IMR-90 (cell line): ENCODE measurements around the gene FARS2. TPM values are rescaled to one million over a fixed set of nuclear protein-coding genes. Genes with fewer than 3 reads are reported as not detected.

Source experiments
- ATAC-seq: fragments of 200-7000 bp; cut with Tn5 transposase; 2 replicates; pipeline ENCODE4 v1.9.1; 2020; ENCODE audit warnings: low read depth, mild to moderate bottlenecking, moderate library complexity
- BruUV-seq: library from RNA; stranded (reverse); fragments of 400-500 nt; replicated peaks from 2 replicates; lab custom pipeline; 2021; lab: Mats Ljungman, UMichigan
- CTCF ChIA-PET: fragments of 300-600 bp; formaldehyde crosslinking; extraction: SDS; loops from one replicate; lab custom pipeline; 2021; ENCODE audit warnings: antibody characterized with exemption; lab: Yijun Ruan, JAX
- POLR2A ChIA-PET: fragments of 300-600 bp; sonication (Branson Sonifier 250); formaldehyde crosslinking; loops from one replicate; lab custom pipeline; 2022; ENCODE audit warnings: antibody characterized with exemption; ENCODE audit not compliant: unreplicated experiment; lab: Charles Lee
- DNase-seq: peaks from one replicate; pipeline ENCODE4 v3.0.0; 2013
- H2AFZ ChIP-seq: replicated peaks from 2 replicates; pipeline ENCODE3; 2013; ENCODE audit warnings: low read length, mild to moderate bottlenecking; ENCODE audit not compliant: poor library complexity
- H2AK5ac ChIP-seq: 2 replicates; pipeline ENCODE4 v1.6.1; 2013; ENCODE audit warnings: low read depth, low read length, inconsistent platforms
- H2AK9ac ChIP-seq: replicated peaks from 2 replicates; pipeline ENCODE3; 2013; ENCODE audit warnings: mild to moderate bottlenecking, low read depth, low read length, moderate library complexity; ENCODE audit not compliant: poor library complexity
- H2BK120ac ChIP-seq: 2 replicates; pipeline ENCODE4 v1.6.1; 2013; ENCODE audit warnings: low read depth, low read length, inconsistent platforms
- H2BK15ac ChIP-seq: 3 replicates; pipeline ENCODE4 v1.6.1; 2013; ENCODE audit warnings: low read depth, low read length, inconsistent platforms
- H2BK20ac ChIP-seq: 2 replicates; pipeline ENCODE4 v1.6.1; 2013; ENCODE audit warnings: low read depth, mild to moderate bottlenecking, inconsistent platforms, low read length, moderate library complexity
- H2BK5ac ChIP-seq: 2 replicates; pipeline ENCODE4 v1.6.1; 2013; ENCODE audit warnings: mild to moderate bottlenecking, low read depth, low read length, inconsistent platforms; ENCODE audit not compliant: poor library complexity, severe bottlenecking
- H3K14ac ChIP-seq: replicated peaks from 2 replicates; pipeline ENCODE4 v1.6.1; 2013; ENCODE audit warnings: low read depth, low read length, inconsistent platforms
- H3K18ac ChIP-seq: 2 replicates; pipeline ENCODE4 v1.6.1; 2013; ENCODE audit warnings: low read depth, low read length, control low read depth
- H3K23ac ChIP-seq: 2 replicates; pipeline ENCODE4 v1.6.1; 2013; ENCODE audit warnings: low read depth, low read length, inconsistent platforms
- H3K27ac ChIP-seq: 2 replicates; pipeline ENCODE4 v1.5.1; 2013; ENCODE audit warnings: mild to moderate bottlenecking, control low read depth, low read length; ENCODE audit not compliant: insufficient read depth
- H3K27me3 ChIP-seq: 2 replicates; pipeline ENCODE4 v1.6.1; 2013; ENCODE audit warnings: low read length; ENCODE audit not compliant: control insufficient read depth, insufficient read depth
- H3K36me3 ChIP-seq: 2 replicates; pipeline ENCODE4 v1.6.1; 2013; ENCODE audit warnings: low read length, mixed read lengths; ENCODE audit not compliant: control insufficient read depth, insufficient read depth
- H3K4ac ChIP-seq: 2 replicates; pipeline ENCODE4 v1.6.1; 2013; ENCODE audit warnings: low read depth, low read length, inconsistent platforms
- H3K4me1 ChIP-seq: 2 replicates; pipeline ENCODE4 v1.6.1; 2013; ENCODE audit warnings: low read length, mixed read lengths; ENCODE audit not compliant: control insufficient read depth, insufficient read depth
- H3K4me2 ChIP-seq: 2 replicates; pipeline ENCODE4 v1.6.1; 2013; ENCODE audit warnings: low read depth, mild to moderate bottlenecking, control low read depth, low read length, moderate library complexity
- H3K4me3 ChIP-seq: 2 replicates; pipeline ENCODE4 v1.5.1; 2013; ENCODE audit warnings: low read depth, mild to moderate bottlenecking, control low read depth, low read length, moderate library complexity; ENCODE audit not compliant: insufficient read depth
- H3K56ac ChIP-seq: 2 replicates; pipeline ENCODE4 v1.6.1; 2013; ENCODE audit warnings: low read length, inconsistent platforms; ENCODE audit not compliant: insufficient read depth; ENCODE audit errors: extremely low read depth
- H3K79me1 ChIP-seq, 2 experiments: 2 replicates each; pipeline ENCODE4 v1.6.1; 2013; ENCODE audit warnings: low read length in 2 of 2, inconsistent platforms in 1 of 2, low read depth in 1 of 2
- H3K9ac ChIP-seq: 2 replicates; pipeline ENCODE4 v1.6.1; 2013; ENCODE audit warnings: low read depth, low read length, control low read depth
- H3K9me1 ChIP-seq: 2 replicates; pipeline ENCODE4 v1.6.1; 2013; ENCODE audit warnings: low read length, inconsistent platforms; ENCODE audit not compliant: insufficient read depth
- H3K9me3 ChIP-seq: 2 replicates; pipeline ENCODE4 v1.6.1; 2013; ENCODE audit warnings: low read length; ENCODE audit not compliant: control insufficient read depth, insufficient read depth
- H4K20me1 ChIP-seq: 2 replicates; pipeline ENCODE4 v1.6.1; 2013; ENCODE audit warnings: low read length, inconsistent platforms; ENCODE audit not compliant: insufficient read depth
- H4K5ac ChIP-seq: 2 replicates; pipeline ENCODE4 v1.6.1; 2013; ENCODE audit warnings: mild to moderate bottlenecking, low read depth, low read length, control low read depth
- H4K8ac ChIP-seq, 2 experiments: 2 replicates each; pipeline ENCODE4 v1.6.1; 2013; ENCODE audit warnings: low read depth in 2 of 2, low read length in 2 of 2, control low read depth in 1 of 2, inconsistent platforms in 1 of 2
- H4K91ac ChIP-seq: 2 replicates; pipeline ENCODE4 v1.6.1; 2013; ENCODE audit warnings: low read depth, low read length, inconsistent platforms; ENCODE audit not compliant: insufficient read depth
- BHLHE40 ChIP-seq: fragments of 150-350 bp; IDR thresholded peaks from 2 replicates; pipeline ENCODE4 v1.6.1; 2016; ENCODE audit warnings: mild to moderate bottlenecking, low read depth, low read length
- CEBPB ChIP-seq: IDR thresholded peaks from 2 replicates; pipeline ENCODE4 v1.6.1; 2012; ENCODE audit warnings: low read depth, low read length, improper control_type of control experiment
- CHD1 ChIP-seq: IDR thresholded peaks from 2 replicates; pipeline ENCODE4 v1.6.1; 2012; ENCODE audit warnings: low read depth, low read length, improper control_type of control experiment
- CTCF ChIP-seq: conservative IDR thresholded peaks from 2 replicates; pipeline ENCODE4 v1.5.1; 2012; ENCODE audit warnings: mild to moderate bottlenecking, low read depth, low read length, improper control_type of control experiment
- ELK1 ChIP-seq: fragments of 150-350 bp; IDR thresholded peaks from 2 replicates; pipeline ENCODE4 v1.6.1; 2016; ENCODE audit warnings: low read depth, mild to moderate bottlenecking, low read length, moderate library complexity, borderline replicate concordance
- FOS ChIP-seq: fragments of 150-350 bp; IDR thresholded peaks from 2 replicates; pipeline ENCODE4 v1.6.1; 2016; ENCODE audit warnings: low read depth, low read length
- MAFK ChIP-seq: IDR thresholded peaks from 2 replicates; pipeline ENCODE4 v1.6.1; 2012; ENCODE audit warnings: low read depth, low read length, improper control_type of control experiment
- MAZ ChIP-seq: IDR thresholded peaks from 2 replicates; pipeline ENCODE4 v1.6.1; 2012; ENCODE audit warnings: low read depth, mild to moderate bottlenecking, low read length, improper control_type of control experiment, moderate library complexity, borderline replicate concordance
- MXI1 ChIP-seq: IDR thresholded peaks from 2 replicates; pipeline ENCODE4 v1.6.1; 2012; ENCODE audit warnings: low read depth, mild to moderate bottlenecking, low read length, moderate library complexity, borderline replicate concordance
- NFE2L2 ChIP-seq: fragments of 150-350 bp; IDR thresholded peaks from 2 replicates; pipeline ENCODE4 v1.6.1; 2016; ENCODE audit warnings: low read depth, mild to moderate bottlenecking, low read length
- POLR2A ChIP-seq: IDR thresholded peaks from 2 replicates; pipeline ENCODE4 v1.6.1; 2012; ENCODE audit warnings: mild to moderate bottlenecking, low read depth, low read length
- RAD21 ChIP-seq: IDR thresholded peaks from 2 replicates; pipeline ENCODE4 v1.6.1; 2012; ENCODE audit warnings: low read length, improper control_type of control experiment
- RCOR1 ChIP-seq: IDR thresholded peaks from 2 replicates; pipeline ENCODE4 v1.6.1; 2012; ENCODE audit warnings: mild to moderate bottlenecking, low read length, improper control_type of control experiment; ENCODE audit not compliant: insufficient replicate concordance
- RFX5 ChIP-seq: IDR thresholded peaks from 2 replicates; pipeline ENCODE4 v1.8.0; 2012; ENCODE audit warnings: low read depth, mild to moderate bottlenecking, low read length, moderate library complexity
- SMC3 ChIP-seq: fragments of 150-350 bp; IDR thresholded peaks from 2 replicates; pipeline ENCODE4 v1.6.1; 2016; ENCODE audit warnings: low read depth, mild to moderate bottlenecking, antibody characterized with exemption, low read length, moderate library complexity
- USF2 ChIP-seq: fragments of 150-350 bp; IDR thresholded peaks from 2 replicates; pipeline ENCODE4 v1.6.1; 2017; ENCODE audit warnings: mild to moderate bottlenecking, antibody characterized with exemption, low read length, low read depth
- WGBS, 2 experiments: methylation state at CpG; one replicate each; pipeline versions ENCODE4 v1.1.5 to v1.1.7; 2013; ENCODE audit warnings: missing lambda C conversion rate in 2 of 2; ENCODE audit not compliant: insufficient read length in 1 of 2; ENCODE audit errors: extremely low coverage in 2 of 2; 5-methylcytosine and 5-hydroxymethylcytosine counted together
- dilution Hi-C: fragments of 300-500 bp; cut with HindIII; formaldehyde crosslinking; loops from one replicate; pipeline ENCODE4 v1.14.3; 2018; ENCODE audit warnings: low sequenced_read_pairs; ENCODE audit not compliant: unreplicated experiment
- in situ Hi-C: fragments of 300-500 bp; cut with MboI; formaldehyde crosslinking; loops from 3 replicates; pipeline ENCODE4 v1.14.3; 2019; ENCODE audit warnings: low sequenced_read_pairs, inconsistent platforms, mixed read lengths
- intact Hi-C: fragments of 100-400 bp; cut with micrococcal nuclease; formaldehyde crosslinking; loops from 2 replicates; pipeline ENCODE4 v1.10.0; 2022
- polyA plus RNA-seq, 3 experiments: library from polyadenylated mRNA; depleted of rRNA; stranded (reverse); fragments of >200 nt; gene quantifications; 2 replicates each; pipeline ENCODE4 v1.2.3, GENCODE V29; 2012; ENCODE audit warnings: low replicate concordance in 1 of 3
- total RNA-seq: library from RNA; depleted of rRNA; stranded (reverse); fragments of >200 nt; gene quantifications from 2 replicates; pipeline ENCODE4 v1.2.3, GENCODE V29; 2012

The FARS2 gene
- total and polyA plus RNA-seq, 2 of the 4 experiments (the other 2 are of a cell fraction), result 12.1 to 28.9 TPM

- no peak overlapping the region for H2BK120ac ChIP-seq
- H4K5ac ChIP-seq, result no peak overlapping the region
- no peak overlapping the region for H3K18ac ChIP-seq
- H3K27ac ChIP-seq, result no peak overlapping the region
- ATAC-seq, result no peak
- H2AK9ac ChIP-seq, result no peak overlapping the region
- no peaks in the 10 kb centered on the region for H3K27me3 ChIP-seq
- TF ChIP-seq ELK1, result no peak
- TF ChIP-seq MAZ, result no peak
- no peak for TF ChIP-seq POLR2A
- TF ChIP-seq USF2, result no peak
- TF ChIP-seq CTCF, result no peak
- TF ChIP-seq NFE2L2, result no peak
- TF ChIP-seq SMC3, result no peak
- TF ChIP-seq RCOR1, result no peak
- no peak for TF ChIP-seq MXI1
- no peak for TF ChIP-seq FOS
- TF ChIP-seq RAD21, result no peak
- TF ChIP-seq CEBPB, result no peak
- TF ChIP-seq CHD1, result no peak
- TF ChIP-seq MAFK, result no peak
- no peak for TF ChIP-seq RFX5
- no peak for TF ChIP-seq BHLHE40
- no CpG with 5 or more reads among the region's 2 CpGs for WGBS, 2 experiments
- CTCF ChIA-PET, result no interaction called here
- intact Hi-C loops, result no loop called here
- dilution Hi-C loops, result no loop called here
- no peak overlapping the region for H3K4ac ChIP-seq
- POLR2A ChIA-PET, result no interaction called here
- BruUV-seq, result no TSS peak
- no peaks in the 10 kb centered on the region for H3K4me1 ChIP-seq
- no peak overlapping the region for H4K91ac ChIP-seq
- H3K79me1 ChIP-seq, result 0 out of 4 replicates have a peak, but pooled peaks cover 3 to 4% of the 10 kb centered on the region in 2 experiments
- H3K14ac ChIP-seq, result no peak overlapping the region
- in situ Hi-C loops, result no loop called here
- no peak overlapping the region for H3K56ac ChIP-seq
- no peaks in the 10 kb centered on the region for H3K36me3 ChIP-seq
- H2BK15ac ChIP-seq, result no peak overlapping the region
- DNase-seq, result no peak
- no peak overlapping the region for H3K4me3 ChIP-seq
- no peak overlapping the region for H3K9ac ChIP-seq
- no peaks in the 10 kb centered on the region for H3K9me3 ChIP-seq
- H2AFZ ChIP-seq, result no peak overlapping the region
- no peak overlapping the region for H4K8ac ChIP-seq
- H2BK20ac ChIP-seq, result no peak overlapping the region
- H2BK5ac ChIP-seq, result no peak overlapping the region
- H3K4me2 ChIP-seq, result no peak overlapping the region
- no peak overlapping the region for H3K23ac ChIP-seq
- no peak overlapping the region for H2AK5ac ChIP-seq
- H3K9me1 ChIP-seq, result no peaks in the 10 kb centered on the region; the same call in 1 of the 2 replicates
- H4K20me1 ChIP-seq, result no peaks in the 10 kb centered on the region
Measured at GRCh38 chr6:5567890-5568289, 306.6 kb downstream of the FARS2 start.
